GM12878 (cell line): ENCODE data around the gene L1CAM. TPM values are rescaled to one million over a fixed set of nuclear protein-coding genes. Genes with fewer than 3 reads are reported as not detected.

ENCODE experiments used
- ATAC-seq: fragments of 200-7000 bp; cut with Tn5 transposase; 3 replicates; pipeline ENCODE4 v1.9.1; 2020; ENCODE audit warnings: mild to moderate bottlenecking, moderate library complexity
- BruUV-seq: library from RNA; stranded (reverse); fragments of 400-500 nt; replicated peaks from 2 replicates; lab custom pipeline; 2021; lab: Mats Ljungman, UMichigan
- CTCF ChIA-PET: fragments of 300-600 bp; sonication (Branson Sonifier 250); formaldehyde crosslinking; extraction: SDS; loops from one replicate; lab custom pipeline; 2021; ENCODE audit warnings: inconsistent platforms; lab: Yijun Ruan, JAX
- POLR2A ChIA-PET: fragments of 350-600 bp; formaldehyde crosslinking; extraction: SDS; loops from one replicate; lab custom pipeline; 2021; ENCODE audit warnings: inconsistent platforms; lab: Charles Lee
- RAD21 ChIA-PET: fragments of 300-600 bp; sonication (Branson Sonifier 250); formaldehyde crosslinking; loops from one replicate; lab custom pipeline; 2023; ENCODE audit warnings: antibody characterized with exemption; ENCODE audit not compliant: unreplicated experiment; lab: Charles Lee
- SMC1A ChIA-PET: fragments of 300-600 bp; sonication (Branson Sonifier 250); formaldehyde crosslinking; loops from one replicate; lab custom pipeline; 2023; ENCODE audit not compliant: unreplicated experiment, uncharacterized antibody; lab: Charles Lee
- DNase-seq: peaks from one replicate; pipeline ENCODE4 v3.0.0-alpha.2; 2011; ENCODE audit warnings: low read depth, low spot score
- FAIRE-seq: peaks from 3 replicates; lab custom pipeline; 2011; peaks lifted over from hg19 to GRCh38; lab: Jason Lieb, UNC
- H2AFZ ChIP-seq: 2 replicates; pipeline ENCODE4 v1.6.0; 2011; ENCODE audit warnings: low read depth, low read length, control low read depth; ENCODE audit not compliant: control insufficient read depth
- H3K27ac ChIP-seq: 2 replicates; pipeline ENCODE4 v1.5.1; 2011; ENCODE audit warnings: control low read depth; ENCODE audit not compliant: control insufficient read depth, insufficient read depth
- H3K27me3 ChIP-seq, 2 experiments: replicated peaks in 1 of 2; 2 replicates each; pipeline versions ENCODE4 v1.6.0 to v1.6.1; 2011; ENCODE audit warnings: low read length in 1 of 2; ENCODE audit not compliant: control insufficient read depth in 2 of 2, insufficient read depth in 2 of 2
- H3K36me3 ChIP-seq, 2 experiments: 2 replicates each; pipeline ENCODE4 v1.5.1; 2011; ENCODE audit warnings: low read length in 1 of 2; ENCODE audit not compliant: control insufficient read depth in 2 of 2, insufficient read depth in 2 of 2
- H3K4me1 ChIP-seq: 2 replicates; pipeline ENCODE4 v1.6.1; 2011; ENCODE audit warnings: mild to moderate bottlenecking, low read length, moderate library complexity, mixed read lengths; ENCODE audit not compliant: control insufficient read depth, insufficient read depth
- H3K4me2 ChIP-seq: 2 replicates; pipeline ENCODE4 v1.6.0; 2011; ENCODE audit warnings: control low read depth; ENCODE audit not compliant: control insufficient read depth, insufficient read depth
- H3K4me3 ChIP-seq: fragments of 200-600 bp; sonication (generic); 2 replicates; pipeline ENCODE4 v1.5.1; 2016
- H3K79me2 ChIP-seq: 2 replicates; pipeline ENCODE4 v1.6.0; 2011; ENCODE audit warnings: low read length; ENCODE audit not compliant: control insufficient read depth, insufficient read depth
- H3K9ac ChIP-seq: 2 replicates; pipeline ENCODE4 v1.8.0; 2011; ENCODE audit warnings: low read length, control low read depth, mixed read lengths; ENCODE audit not compliant: control insufficient read depth, insufficient read depth
- H3K9me3 ChIP-seq: replicated peaks from 3 replicates; pipeline ENCODE4 v1.5.1; 2011; ENCODE audit warnings: mild to moderate bottlenecking, low read length; ENCODE audit not compliant: control insufficient read depth, insufficient read depth
- H4K20me1 ChIP-seq: 2 replicates; pipeline ENCODE4 v1.6.0; 2011; ENCODE audit not compliant: control insufficient read depth, insufficient read depth
- BHLHE40 ChIP-seq, 2 experiments: fragments of 450-650 bp in 1 of 2; IDR thresholded peaks; 2 replicates each; pipeline ENCODE4 v1.6.1; 2011 to 2017; ENCODE audit warnings: low read depth in 2 of 2, borderline replicate concordance in 1 of 2, improper control_type of control experiment in 1 of 2, low read length in 1 of 2, mild to moderate bottlenecking in 1 of 2
- BMI1 ChIP-seq: fragments of 450-650 bp; IDR thresholded peaks from 2 replicates; pipeline ENCODE4 v1.6.1; 2016; ENCODE audit warnings: mild to moderate bottlenecking, moderate library complexity, borderline replicate concordance
- CREB1 ChIP-seq: IDR thresholded peaks from 2 replicates; pipeline ENCODE4 v1.6.1; 2012; ENCODE audit warnings: low read depth, mild to moderate bottlenecking, inconsistent platforms
- JUND ChIP-seq: IDR thresholded peaks from 2 replicates; pipeline ENCODE4 v1.6.1; 2012; ENCODE audit warnings: low read depth, mild to moderate bottlenecking, low read length, improper control_type of control experiment, moderate library complexity
- MEF2A ChIP-seq: IDR thresholded peaks from 2 replicates; pipeline ENCODE4 v1.6.1; 2011; ENCODE audit warnings: low read depth, mild to moderate bottlenecking, low read length, moderate library complexity; ENCODE audit not compliant: insufficient read depth
- MTA3 ChIP-seq: IDR thresholded peaks from 2 replicates; pipeline ENCODE4 v1.6.1; 2012; ENCODE audit warnings: low read length, inconsistent platforms, borderline replicate concordance
- NFIC ChIP-seq: IDR thresholded peaks from 2 replicates; pipeline ENCODE4 v1.6.1; 2012; ENCODE audit warnings: low read depth, mild to moderate bottlenecking, inconsistent platforms, low read length, moderate library complexity
- NRF1 ChIP-seq: conservative IDR thresholded peaks from 2 replicates; pipeline ENCODE4 v1.6.1; 2011; ENCODE audit warnings: mild to moderate bottlenecking, low read depth, low read length, improper control_type of control experiment
- PKNOX1 ChIP-seq: fragments of 450-650 bp; IDR thresholded peaks from 2 replicates; pipeline ENCODE4 v1.6.1; 2016; ENCODE audit warnings: mild to moderate bottlenecking
- POLR2AphosphoS2 ChIP-seq: IDR thresholded peaks from 2 replicates; pipeline ENCODE4 v1.6.1; 2011; ENCODE audit warnings: low read depth, mild to moderate bottlenecking, low read length, improper control_type of control experiment, moderate library complexity
- SIN3A ChIP-seq: IDR thresholded peaks from 2 replicates; pipeline ENCODE4 v1.6.1; 2012; ENCODE audit warnings: low read depth, low read length, improper control_type of control experiment
- SMAD5 ChIP-seq: IDR thresholded peaks from 2 replicates; pipeline ENCODE4 v1.6.1; 2016; ENCODE audit warnings: antibody characterized with exemption, low read depth
- SMARCA5 ChIP-seq: fragments of 450-650 bp; IDR thresholded peaks from 2 replicates; pipeline ENCODE4 v1.6.1; 2017; ENCODE audit warnings: mild to moderate bottlenecking
- STAT1 ChIP-seq: fragments of 450-650 bp; conservative IDR thresholded peaks from 2 replicates; pipeline ENCODE4 v1.6.1; 2014; ENCODE audit warnings: antibody characterized with exemption, mild to moderate bottlenecking
- YBX1 ChIP-seq: fragments of 450-650 bp; IDR thresholded peaks from 2 replicates; pipeline ENCODE4 v1.6.1; 2016; ENCODE audit warnings: antibody characterized with exemption
- ZBED1 ChIP-seq: IDR thresholded peaks from 2 replicates; pipeline ENCODE4 v1.6.1; 2016; ENCODE audit warnings: borderline replicate concordance
- ZBTB40 ChIP-seq: fragments of 450-650 bp; IDR thresholded peaks from 2 replicates; pipeline ENCODE4 v1.6.1; 2016; ENCODE audit warnings: mild to moderate bottlenecking, moderate library complexity, borderline replicate concordance
- ZNF207 ChIP-seq: fragments of 450-650 bp; IDR thresholded peaks from 2 replicates; pipeline ENCODE4 v1.6.1; 2014; ENCODE audit warnings: antibody characterized with exemption, mild to moderate bottlenecking, borderline replicate concordance
- ZNF217 ChIP-seq: fragments of 450-650 bp; IDR thresholded peaks from 2 replicates; pipeline ENCODE4 v1.6.1; 2017; ENCODE audit warnings: antibody characterized with exemption, mild to moderate bottlenecking
- ZNF622 ChIP-seq: fragments of 450-650 bp; IDR thresholded peaks from 2 replicates; pipeline ENCODE4 v1.6.1; 2017; ENCODE audit warnings: mild to moderate bottlenecking, inconsistent platforms
- WGBS: methylation state at CpG from one replicate; pipeline ENCODE4 v1.1.6; 2016; ENCODE audit warnings: low lambda C conversion rate; ENCODE audit not compliant: insufficient replicate concordance, insufficient coverage; ENCODE audit errors: missing lambda C conversion rate; 5-methylcytosine and 5-hydroxymethylcytosine counted together
- in situ Hi-C: fragments of 300-500 bp; cut with MboI; formaldehyde crosslinking; loops from 9 replicates; pipeline ENCODE4 v1.14.3; 2018; ENCODE audit warnings: mixed read lengths
- intact Hi-C: fragments of 100-400 bp; cut with micrococcal nuclease; formaldehyde crosslinking; loops from one replicate; pipeline ENCODE4 v1.14.2; 2022; ENCODE audit not compliant: unreplicated experiment
- polyA plus RNA-seq, 11 experiments: library from polyadenylated mRNA; depleted of rRNA in 4 of 11; unstranded in 6 of 11; stranded (reverse) in 5 of 11; fragments of >200 nt; fragmentation: Nextera tagmentation in 4 of 11; fragmentation: Illumina TruSeq in 1 of 11; extraction: Ambion mirVana in 4 of 11; extraction: Trizol in 1 of 11; gene quantifications; 1 replicate in 1 of 11; 2 replicates in 10 of 11; pipeline versions ENCODE4 v1.2.1 to v1.2.3, GENCODE V29; 2011 to 2016; ENCODE audit warnings: inconsistent platforms in 2 of 11, missing spikeins in 2 of 11, low read depth in 1 of 11
- total RNA-seq, 4 experiments: library from RNA; depleted of rRNA in 3 of 4; stranded (reverse); fragments of >200 nt in 3 of 4; fragmentation: Illumina TruSeq in 1 of 4; extraction: Trizol in 1 of 4; gene quantifications; 2 replicates each; pipeline versions ENCODE4 v1.2.1 to v1.2.3, GENCODE V29; 2013 to 2021

L1CAM gene
- total and polyA plus RNA-seq, 10 of the 15 experiments (the other 5 are each of a cell fraction or from before 2014, with no cell fraction given): 0.01 to 0.64 (median 0.09) TPM; not detected in 5

- no peak for TF ChIP-seq BMI1
- TF ChIP-seq ZBED1: no peak
- TF ChIP-seq MTA3: no peak
- TF ChIP-seq STAT1: no peak
- TF ChIP-seq JUND: no peak
- no peak for TF ChIP-seq SIN3A
- TF ChIP-seq MEF2A: no peak
- no peak for TF ChIP-seq SMAD5
- TF ChIP-seq ZNF207: no peak
- TF ChIP-seq ZNF622: no peak
Observed at GRCh38 chrX:153919281-153919680, 33.3 kb upstream of the L1CAM start (continued).

GRCh38 chrX:153917869-153918268 is 31.9 kb upstream of the L1CAM start:
- peaks cover 4% of the 10 kb centered on the region for H3K79me2 ChIP-seq
- BruUV-seq: no TSS peak

More at GRCh38 chrX:153917869-153918268, 31.9 kb upstream of the L1CAM start:
- FAIRE-seq: no peak
- Histone ChIP-seq H3K27ac (no peak overlapping the region), H3K9me3 (no peaks in the 10 kb centered on the region), H3K27me3 (0 out of 4 replicates have a peak, but pooled peaks cover 0 to 1% of the 10 kb centered on the region in 2 experiments), H3K4me2 (no peak overlapping the region), H3K4me1 (no peaks in the 10 kb centered on the region), H3K4me3 (no peak overlapping the region), H3K9ac (no peak overlapping the region), H4K20me1 (no peaks in the 10 kb centered on the region), H2AFZ (no peak overlapping the region), H3K36me3 (peaks cover 0 to 3% of the 10 kb centered on the region in 2 experiments; a peak in 2 of 4 replicates)
- DNase-seq: no peak
- intact Hi-C loops (no loop called here), in situ Hi-C loops (no loop called here)
- ChIA-PET CTCF (interaction anchor here (0.6 to 1.0 kb wide), 2 partner anchors 29 to 32 kb away, joined by 3 read pairs; no protein-coding TSS in a partner anchor), RAD21 (no interaction called here), SMC1A (no interaction called here), POLR2A (no interaction called here)
- WGBS: 79% methylated on average over 6 of the region's 6 CpGs
- TF ChIP-seq SMARCA5 (no peak), CREB1 (no peak), PKNOX1 (no peak), ZBTB40 (no peak), POLR2AphosphoS2 (no peak), BHLHE40 (IDR thresholded peaks at IDR 0.05; ENCODE audit: borderline replicate concordance in 1 of 2, low read depth in 2 of 2, low read length in 1 of 2) (no peak), NRF1 (no peak), NFIC (no peak), ZNF217 (no peak), YBX1 (no peak), BMI1 (no peak)
- no peak for ATAC-seq
